HG02943 (cell line): Measurements from ENCODE around the gene SFTPB.
"Not testable (repeated sequence)": the region's sequence is repeated elsewhere in the genome, so short reads cannot be mapped to it uniquely, and the experiment has no call there.

Experiments
- ATAC-seq: cut with Tn5 transposase; IDR thresholded peaks from one replicate; pipeline ENCODE4 v1.9.1; 2021; ENCODE audit warnings: mild to moderate bottlenecking, low read depth, moderate library complexity; ENCODE audit not compliant: unreplicated experiment

The SFTPB gene

DNA sequence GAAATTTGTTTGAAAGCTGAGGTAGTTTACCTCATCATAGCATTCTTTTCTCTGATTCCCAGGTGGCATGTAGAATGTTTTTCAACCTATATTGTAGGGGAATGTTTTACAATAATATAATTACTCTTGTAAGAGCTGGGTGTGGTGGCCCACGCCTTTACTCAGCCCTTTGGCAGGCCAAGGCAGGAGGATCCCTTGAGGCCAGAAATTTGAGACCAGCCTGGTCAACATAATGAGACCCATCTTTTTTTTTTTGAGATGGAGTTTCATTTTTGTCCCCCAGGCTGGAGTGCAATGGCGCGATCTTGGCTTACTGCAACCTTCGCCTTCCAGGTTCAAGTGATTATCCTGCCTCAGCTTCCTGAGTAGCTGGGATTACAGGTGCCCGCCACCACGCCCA lies 48.4 kb downstream of the SFTPB start:
- no peak for ATAC-seq

DNA sequence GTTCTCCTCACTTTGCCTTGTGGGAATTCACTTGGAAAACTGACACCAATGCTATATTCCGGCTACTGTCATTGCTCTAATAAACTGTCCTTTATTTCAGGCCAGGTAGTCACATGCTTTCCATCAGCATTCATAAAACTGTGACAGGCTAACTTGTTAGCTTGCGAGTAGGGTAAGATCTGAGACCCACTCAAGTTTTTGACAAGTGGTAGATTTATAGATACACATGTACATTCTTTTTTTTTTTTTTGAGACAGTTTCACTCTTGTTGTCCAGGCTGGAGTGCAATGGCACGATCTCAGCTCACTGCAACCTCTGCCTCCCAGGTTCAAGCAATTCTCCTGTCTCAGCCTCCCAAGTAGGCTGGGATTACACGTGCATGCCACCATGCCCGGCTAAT lies 50.3 kb downstream of the SFTPB start:
- ATAC-seq: not testable (repeated sequence)

DNA sequence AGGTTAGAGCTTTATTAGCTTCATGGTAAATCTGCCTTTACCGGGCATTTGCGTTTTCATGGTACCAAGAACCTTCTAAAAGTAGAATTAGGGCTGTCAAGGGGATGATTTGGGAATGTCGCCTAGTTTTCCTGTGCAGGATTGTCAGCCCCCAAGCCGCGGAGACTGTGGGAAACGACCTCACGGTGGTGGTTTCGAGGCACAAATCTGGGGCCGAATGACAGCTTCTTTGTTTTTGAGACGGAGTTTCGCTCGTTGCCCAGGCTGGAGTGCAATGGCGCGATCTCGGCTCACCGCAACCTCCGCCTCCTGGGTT lies 52.6 kb downstream of the SFTPB start:
- no peak for ATAC-seq

DNA sequence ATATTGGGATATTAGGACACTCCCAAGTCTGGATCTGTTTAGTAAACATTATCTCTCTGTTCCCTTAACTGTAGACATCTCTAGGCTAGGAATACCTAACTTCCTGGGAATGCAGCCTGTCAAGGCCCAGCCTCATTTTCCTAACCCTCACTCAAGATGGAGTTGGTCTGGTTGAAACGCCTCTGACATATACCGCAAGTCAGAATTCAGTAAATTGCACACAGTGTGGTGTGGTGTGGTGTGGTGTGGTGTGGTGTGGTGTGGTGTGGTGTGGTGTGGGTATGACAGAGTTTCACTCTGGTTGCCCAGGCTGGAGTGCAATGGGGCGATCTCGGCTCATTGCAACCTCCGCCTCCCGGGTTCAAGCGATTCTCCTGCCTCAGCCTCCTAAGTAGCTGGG lies 53.2 kb downstream of the SFTPB start:
- not testable (repeated sequence) for ATAC-seq

DNA sequence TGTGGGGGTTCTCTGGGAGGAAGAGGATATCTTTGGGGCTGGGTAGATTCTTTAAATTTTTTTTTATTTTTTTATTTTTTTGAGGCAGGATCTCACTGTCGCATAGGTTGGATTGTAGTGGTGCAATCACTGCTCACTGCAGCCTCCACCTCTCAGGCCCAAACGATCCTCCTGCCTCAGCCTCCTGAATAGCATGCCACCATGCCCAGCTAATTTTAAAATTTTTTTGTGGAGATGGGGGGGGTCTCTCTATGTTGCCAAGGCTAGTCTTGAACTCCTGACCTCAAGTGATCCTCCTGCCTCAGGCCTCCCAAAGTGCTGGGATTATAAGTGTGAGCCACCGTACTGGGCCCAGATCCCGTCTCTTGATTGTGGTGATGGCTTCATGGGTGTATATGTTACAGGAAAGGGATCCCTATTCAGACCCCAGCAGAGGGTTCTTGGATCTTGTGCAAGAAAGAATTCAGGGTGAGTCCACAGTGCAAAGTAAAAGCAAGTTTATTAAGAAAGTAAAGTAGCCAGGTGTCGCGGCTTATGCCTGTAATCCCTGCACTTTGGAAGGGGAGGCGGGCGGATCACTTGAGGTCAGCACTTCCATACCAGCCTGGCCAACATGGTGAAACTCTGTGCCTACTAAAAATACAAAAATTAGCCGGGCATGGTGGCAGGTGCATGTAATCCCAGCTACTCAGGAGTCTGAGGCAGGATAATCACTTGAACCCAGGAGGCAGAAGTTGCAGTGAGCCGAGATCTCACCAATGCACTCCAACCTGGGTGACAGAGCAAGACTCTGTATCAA lies 54.1 kb downstream of the SFTPB start:
- ATAC-seq: no peak

DNA sequence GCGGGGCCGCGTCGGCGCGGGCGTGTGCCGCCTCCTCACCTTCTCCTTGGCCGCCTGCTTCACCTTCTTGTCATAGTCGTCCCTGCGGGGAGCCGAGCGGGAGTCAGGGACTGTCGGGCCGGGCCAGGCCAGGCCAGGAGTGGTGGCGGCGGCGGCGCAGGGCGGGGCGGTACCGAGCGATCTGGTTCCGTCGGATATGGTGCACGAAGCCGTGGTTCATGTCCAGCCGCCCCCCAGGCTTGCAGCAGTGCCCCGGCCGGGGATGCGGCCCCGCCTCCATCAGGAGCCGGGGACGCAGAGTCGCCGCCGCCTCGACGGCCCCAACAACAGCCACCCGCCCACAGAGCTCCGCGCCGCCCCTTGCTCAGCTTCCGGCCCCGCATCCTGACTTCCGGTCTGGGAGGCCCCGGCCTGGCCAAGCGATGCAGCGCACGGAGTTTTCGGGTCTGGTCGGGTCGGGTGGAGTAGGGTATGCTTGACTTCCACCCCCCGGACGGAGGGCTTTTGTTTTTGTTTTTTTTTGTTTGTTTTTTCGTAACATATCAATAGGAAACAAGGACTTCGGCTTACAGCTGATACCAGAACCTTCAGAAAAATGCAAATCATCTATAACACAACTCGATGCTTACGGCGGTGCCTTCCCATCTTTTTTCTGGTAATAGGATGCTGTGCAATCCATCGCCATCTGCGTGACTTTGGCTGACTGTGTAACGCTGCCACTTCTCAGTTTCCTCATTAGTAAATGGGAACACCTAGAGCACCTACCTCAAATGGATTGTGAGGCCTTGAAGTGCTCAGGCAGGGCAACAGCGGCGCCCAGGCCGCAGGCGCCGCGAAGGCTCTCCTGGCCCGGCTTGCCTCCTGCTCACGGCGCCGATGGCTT lies 56.1 kb downstream of the SFTPB start, which contains the start of gene C2orf68:
Gene C2orf68, minus strand, starts transcription at position 362 of the 883 bp plus-strand sequence. Its CDS starts 82 bp downstream, at position 280.
- ATAC-seq: peak; percentile 75

DNA sequence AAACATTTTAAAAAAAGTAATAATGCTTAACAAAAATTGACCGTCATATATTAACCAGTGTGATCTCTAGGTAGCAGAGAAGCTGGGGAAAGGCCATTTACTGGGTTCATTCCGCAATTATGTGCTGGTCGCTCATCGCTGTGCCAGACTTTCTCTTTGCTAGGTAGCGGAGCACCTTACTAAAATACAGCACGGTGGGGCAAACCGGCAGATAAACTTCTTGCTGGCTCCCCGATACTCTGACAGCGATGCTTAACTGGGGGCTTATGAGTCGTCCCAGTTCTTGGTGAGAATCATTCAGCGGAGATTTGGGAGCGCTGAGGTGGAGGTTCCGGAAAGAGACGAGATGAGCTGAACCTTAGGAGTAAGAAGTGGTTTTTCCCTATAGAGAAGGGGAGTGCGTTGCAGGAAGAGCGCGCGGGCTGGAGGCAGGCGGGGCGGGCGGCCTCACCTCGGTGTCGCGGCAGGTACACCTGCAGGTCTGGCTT lies 56.7 kb downstream of the SFTPB start:
- ATAC-seq: no peak
